ENCODE measurements around the gene MEI1. TPM values are rescaled to one million over a fixed set of nuclear protein-coding genes. Genes with fewer than 3 reads are reported as not detected.

The MEI1 gene
- polyA plus RNA-seq, 1 donor (not counting 4 experiments of a cell fraction or from before 2014, with no cell fraction given) = 0.10 TPM

DNA sequence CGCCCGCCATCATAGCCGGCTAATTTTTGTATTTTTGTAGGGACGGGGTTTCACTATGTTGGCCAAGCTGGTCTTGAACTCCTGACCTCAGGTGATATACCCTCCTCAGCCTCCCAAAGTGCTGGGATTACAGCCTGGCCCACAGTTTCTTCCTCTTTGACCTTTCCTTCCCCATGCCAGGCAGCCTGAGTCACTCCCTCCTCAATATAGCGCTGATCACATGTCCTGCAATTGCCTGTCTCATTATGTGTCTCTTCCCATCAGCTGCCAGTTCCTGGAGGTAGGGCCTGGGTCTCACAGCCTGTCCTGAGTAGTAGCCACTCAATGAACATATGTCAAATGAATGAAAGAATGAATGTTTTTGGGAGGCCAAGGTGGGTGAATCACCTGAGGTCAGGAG lies 58.2 kb downstream of the MEI1 start:
- Histone ChIP-seq H2AFZ (ENCODE audit: control insufficient read depth, low read length) (no peak overlapping the region), H3K9me3 (ENCODE audit: control insufficient read depth, low read depth, low read length) (no peaks in the 10 kb centered on the region), H3K9ac (ENCODE audit: control insufficient read depth, extremely low read depth, insufficient read depth, low read length) (no peak overlapping the region), H3K4me1 (ENCODE audit: control insufficient read depth, extremely low read depth, insufficient read depth, low read length) (no peaks in the 10 kb centered on the region), H3K4me2 (ENCODE audit: control insufficient read depth, extremely low read depth, insufficient read depth, low read depth, low read length) (no peak overlapping the region), H3K27me3 (ENCODE audit: control insufficient read depth, extremely low read depth, insufficient read depth, low read length) (no peaks in the 10 kb centered on the region), H3K4me3 (ENCODE audit: control insufficient read depth in 2 of 3, extremely low read depth in 1 of 3, insufficient read depth in 2 of 3, low read depth in 1 of 3, low read length in 3 of 3) (no peak overlapping the region), H3K79me2 (ENCODE audit: control insufficient read depth, insufficient read depth, low read length) (no peaks in the 10 kb centered on the region), H3K27ac (ENCODE audit: control insufficient read depth, insufficient read depth, low read length) (no peak overlapping the region), H4K20me1 (ENCODE audit: control insufficient read depth, extremely low read depth, insufficient read depth, low read length) (no peaks in the 10 kb centered on the region), H3K9me1 (ENCODE audit: control insufficient read depth, extremely low read depth, insufficient read depth, low read length) (no peaks in the 10 kb centered on the region), H3K36me3 (ENCODE audit: control insufficient read depth in 2 of 2, extremely low read depth in 1 of 2, insufficient read depth in 2 of 2, low read length in 2 of 2) (no peaks in the 10 kb centered on the region)
- dilution Hi-C loops (cut with MboI; ENCODE audit: extremely low pct_ligation_motif_present, low sequenced_read_pairs) = no loop called here
- FAIRE-seq (no peak), DNase-seq (ENCODE audit: low read depth, low spot score) (no peak)
- TF ChIP-seq CTCF (optimal IDR thresholded peaks at IDR 0.05 in 1 of 3, IDR thresholded peaks at IDR 0.05 in 1 of 3, conservative IDR thresholded peaks at IDR 0.05 in 1 of 3; ENCODE audit: extremely low read depth in 1 of 3, insufficient read depth in 2 of 3, low read length in 3 of 3) (no peak), EZH2 (IDR thresholded peaks at IDR 0.05; ENCODE audit: low read length) (no peak)

- Histone ChIP-seq H3K36me3 (ENCODE audit: control insufficient read depth in 2 of 2, extremely low read depth in 1 of 2, insufficient read depth in 2 of 2, low read length in 2 of 2) (no peaks in the 10 kb centered on the region), H3K4me1 (ENCODE audit: control insufficient read depth, extremely low read depth, insufficient read depth, low read length) (peaks cover 5% of the 10 kb centered on the region), H4K20me1 (ENCODE audit: control insufficient read depth, extremely low read depth, insufficient read depth, low read length) (no peaks in the 10 kb centered on the region), H2AFZ (ENCODE audit: control insufficient read depth, low read length) (no peak overlapping the region), H3K9me1 (ENCODE audit: control insufficient read depth, extremely low read depth, insufficient read depth, low read length) (no peaks in the 10 kb centered on the region), H3K9ac (ENCODE audit: control insufficient read depth, extremely low read depth, insufficient read depth, low read length) (no peak overlapping the region), H3K9me3 (ENCODE audit: control insufficient read depth, low read depth, low read length) (no peaks in the 10 kb centered on the region), H3K4me2 (ENCODE audit: control insufficient read depth, extremely low read depth, insufficient read depth, low read depth, low read length) (no peak overlapping the region), H3K27me3 (ENCODE audit: control insufficient read depth, extremely low read depth, insufficient read depth, low read length) (no peaks in the 10 kb centered on the region), H3K79me2 (ENCODE audit: control insufficient read depth, insufficient read depth, low read length) (no peaks in the 10 kb centered on the region), H3K27ac (ENCODE audit: control insufficient read depth, insufficient read depth, low read length) (no peak overlapping the region), H3K4me3 (ENCODE audit: control insufficient read depth in 2 of 3, extremely low read depth in 1 of 3, insufficient read depth in 2 of 3, low read depth in 1 of 3, low read length in 3 of 3) (no peak overlapping the region)
- dilution Hi-C loops (cut with MboI; ENCODE audit: extremely low pct_ligation_motif_present, low sequenced_read_pairs) = no loop called here
- DNase-seq (ENCODE audit: low read depth, low spot score) (no peak), FAIRE-seq (no peak)
- no peak for TF ChIP-seq CTCF (optimal IDR thresholded peaks at IDR 0.05 in 1 of 3, IDR thresholded peaks at IDR 0.05 in 1 of 3, conservative IDR thresholded peaks at IDR 0.05 in 1 of 3; ENCODE audit: extremely low read depth in 1 of 3, insufficient read depth in 2 of 3, low read length in 3 of 3)
Measured at GRCh38 chr22:41758231-41758630, 58.9 kb downstream of the MEI1 start.
